Fibroblast of skin of left biceps (primary cell): ENCODE measurements around the gene CD34.
A peak's percentile ranks its signal among the peaks of the same experiment; 100 is the strongest.
"Not testable (repeated sequence)": the region's sequence is repeated elsewhere in the genome, so short reads cannot be mapped to it uniquely, and the experiment has no call there.

Source experiments
- DNase-seq, 2 experiments: peaks; one replicate each; pipeline ENCODE4 v3.0.0-alpha.2; 2013; ENCODE audit warnings: low read depth in 2 of 2

The CD34 gene

GRCh38 chr1:207926984-207927383 is 16.1 kb upstream of the CD34 start:
- DNase-seq: no peak

- not testable (repeated sequence) for DNase-seq
Observed at GRCh38 chr1:207925969-207926368, 15.0 kb upstream of the CD34 start.

- DNase-seq: no peak
Observed at GRCh38 chr1:207925210-207925609, 14.3 kb upstream of the CD34 start.

GRCh38 chr1:207923561-207923960 is 12.6 kb upstream of the CD34 start:
- DNase-seq: no peak

- no peak for DNase-seq
Observed at GRCh38 chr1:207923121-207923520, 12.2 kb upstream of the CD34 start.

GRCh38 chr1:207922554-207922953 is 11.6 kb upstream of the CD34 start:
- no peak for DNase-seq

GRCh38 chr1:207921321-207921720 is 10.4 kb upstream of the CD34 start:
- DNase-seq: no peak

- DNase-seq: no peak
Observed at GRCh38 chr1:207920444-207921021, 9.6 kb upstream of the CD34 start.

- DNase-seq: peak; percentile 52 to 56
Observed at GRCh38 chr1:207919523-207920170, 8.7 kb upstream of the CD34 start.

- no peak for DNase-seq
Observed at GRCh38 chr1:207918581-207918980, 7.7 kb upstream of the CD34 start.

GRCh38 chr1:207918011-207918410 is 7.1 kb upstream of the CD34 start:
- DNase-seq: no peak

- no peak for DNase-seq
Observed at GRCh38 chr1:207917080-207917479, 6.2 kb upstream of the CD34 start.

GRCh38 chr1:207913951-207914350 is 3.0 kb upstream of the CD34 start:
- no peak for DNase-seq

- DNase-seq: no peak
Observed at GRCh38 chr1:207911856-207912760, 1.2 kb upstream of the CD34 start.

GRCh38 chr1:207909687-207910086 is 1.2 kb downstream of the CD34 start:
- no peak for DNase-seq

- DNase-seq: no peak
Observed at GRCh38 chr1:207908107-207908734, 2.7 kb downstream of the CD34 start.

- DNase-seq: no peak
Observed at GRCh38 chr1:207904391-207904790, 6.5 kb downstream of the CD34 start.

- no peak for DNase-seq
Observed at GRCh38 chr1:207903767-207904166, 7.2 kb downstream of the CD34 start.

GRCh38 chr1:207903053-207903452 is 7.9 kb downstream of the CD34 start:
- no peak for DNase-seq

- DNase-seq: no peak
Observed at GRCh38 chr1:207902566-207902965, 8.4 kb downstream of the CD34 start.

- no peak for DNase-seq
Observed at GRCh38 chr1:207901041-207901653, 9.8 kb downstream of the CD34 start.

GRCh38 chr1:207898836-207899235 is 12.1 kb downstream of the CD34 start:
- DNase-seq: no peak
